Stimulated activated CD4-positive, alpha-beta T cell treated with anti-CD3 and anti-CD28 coated beads, Interleukin-4, amount 100 ng/mL, for 48 hours (primary cell): ENCODE data around the gene CHD5.
A peak's percentile ranks its signal among the peaks of the same experiment; 100 is the strongest.
"Not testable (repeated sequence)": the region's sequence is repeated elsewhere in the genome, so short reads cannot be mapped to it uniquely, and the experiment has no call there.

Experiments used
- DNase-seq, 2 donors: peaks; one replicate each; pipeline ENCODE4 v3.0.0-alpha.2; 2020; ENCODE audit warnings: low read depth in 2 of 2

CHD5 gene

DNA sequence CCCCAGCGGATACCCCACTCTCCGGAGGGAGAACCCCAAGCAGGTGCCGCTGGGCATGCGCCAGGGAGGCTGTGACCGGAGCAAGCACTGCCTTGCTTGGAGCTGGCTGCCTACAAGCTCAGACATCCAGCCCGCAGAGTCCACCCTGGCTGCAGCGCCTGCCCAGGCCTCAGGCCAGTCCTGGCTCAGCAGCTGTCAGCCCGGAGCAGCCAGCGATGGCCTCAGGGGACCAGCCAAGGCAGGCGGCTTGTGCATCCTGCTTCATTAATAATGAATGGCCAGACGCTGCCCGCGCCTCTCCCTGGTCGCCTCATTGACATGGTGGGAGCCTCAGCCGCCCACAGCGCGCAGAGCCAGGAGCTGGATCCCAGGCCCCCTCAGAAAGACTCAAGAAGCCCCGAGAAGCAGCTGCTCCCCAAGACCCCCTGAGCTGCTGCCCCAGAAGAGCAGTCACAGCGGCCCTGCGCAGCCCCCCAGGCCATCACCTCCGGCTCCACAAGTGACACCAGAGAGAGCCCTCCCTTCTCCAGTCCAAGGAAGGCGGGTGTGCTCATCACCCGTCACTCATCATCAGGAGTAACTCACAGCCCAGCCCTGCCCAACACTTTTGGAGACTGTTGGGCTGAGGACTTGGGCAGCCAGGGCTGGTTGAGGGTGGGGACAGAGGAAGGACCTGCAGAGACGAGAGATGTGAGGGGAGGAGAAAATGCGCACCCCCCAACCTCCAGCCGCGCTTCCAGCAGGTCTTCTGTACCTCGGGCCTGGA lies 114.8 kb downstream of the CHD5 start:
- no peak for DNase-seq

DNA sequence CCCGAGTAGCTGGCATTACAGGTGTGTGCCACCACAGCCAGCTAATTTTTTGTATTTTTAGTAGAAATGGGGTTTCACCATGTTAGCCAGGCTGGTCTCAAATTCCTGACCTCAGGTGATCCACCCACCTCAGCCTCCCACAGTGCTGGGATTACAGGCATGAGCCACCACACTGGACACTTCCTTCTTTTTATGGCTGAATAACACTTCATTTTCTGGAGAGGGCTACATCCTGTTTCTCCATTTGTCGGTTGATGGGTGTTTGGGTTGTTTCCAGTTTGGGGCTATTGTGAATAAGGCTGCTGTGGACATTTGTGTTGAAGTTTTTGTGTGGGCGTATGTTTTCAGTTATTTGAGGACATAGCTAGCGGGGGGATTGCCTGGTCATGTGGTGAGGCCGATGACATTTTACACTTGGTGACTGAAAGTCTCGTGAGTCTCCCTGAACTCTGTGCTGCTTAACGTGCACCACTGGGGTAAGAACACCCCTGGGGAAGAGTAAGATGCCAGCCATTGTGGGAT lies 116.5 kb downstream of the CHD5 start:
- not testable (repeated sequence) for DNase-seq

GRCh38 chr1:6062670-6063069 lies 117.5 kb downstream of the CHD5 start:
- DNase-seq = no peak

GRCh38 chr1:6059866-6060265 lies 120.3 kb downstream of the CHD5 start:
- no peak for DNase-seq

DNA sequence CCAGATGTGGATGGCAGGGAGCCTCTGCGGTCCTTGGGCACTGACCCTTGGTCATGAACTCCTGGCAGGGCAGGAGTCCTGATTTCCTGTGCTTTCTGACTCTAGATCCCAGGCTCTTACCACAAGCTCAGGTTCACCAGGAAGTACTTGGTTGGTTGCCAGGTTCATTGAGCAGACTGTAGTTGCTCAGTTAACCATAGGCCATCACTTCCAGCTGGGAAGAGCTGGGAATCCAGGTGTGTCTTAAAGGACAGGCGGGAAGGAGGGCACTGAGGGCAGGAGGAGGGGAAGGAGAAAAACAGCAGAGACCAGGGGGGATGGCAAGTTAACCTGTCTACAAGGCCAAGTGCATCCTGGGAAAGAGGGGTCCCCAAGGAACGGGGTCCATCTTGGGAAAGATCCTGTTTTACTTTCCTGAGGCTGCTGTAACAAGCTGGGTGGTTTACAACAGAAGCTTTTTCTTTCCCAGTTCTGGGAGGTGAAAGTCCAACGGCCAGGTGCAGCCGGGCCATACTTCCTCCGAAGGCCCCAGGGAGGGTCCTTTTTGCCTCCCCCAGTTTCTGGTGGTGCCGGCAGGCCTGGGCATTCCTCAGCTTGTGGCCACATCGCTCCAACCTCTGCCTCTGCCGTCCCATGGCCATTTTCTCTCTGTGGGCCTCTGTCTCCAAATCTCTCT lies 122.8 kb downstream of the CHD5 start:
- no peak for DNase-seq

GRCh38 chr1:6056572-6056948 lies 123.6 kb downstream of the CHD5 start:
- no peak for DNase-seq

DNA sequence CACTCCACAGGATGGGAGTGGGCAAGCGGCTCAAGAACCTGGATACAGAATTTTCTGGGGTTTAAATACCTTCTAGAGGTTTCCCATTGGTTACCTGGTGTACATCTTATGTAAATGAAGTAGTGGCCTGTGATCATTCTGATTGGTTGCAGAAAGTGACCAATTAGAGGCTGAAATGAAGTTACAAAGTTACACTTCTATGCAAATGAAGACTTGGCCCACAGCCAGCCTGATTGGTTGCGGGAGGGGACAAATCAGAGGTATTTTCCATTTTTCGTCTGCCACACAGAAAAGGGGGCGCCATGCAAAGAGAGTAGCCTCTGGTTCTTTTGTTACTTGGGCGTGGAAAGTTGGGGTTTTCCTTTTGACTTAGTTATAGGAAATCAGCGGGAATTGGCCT lies 125.5 kb downstream of the CHD5 start:
- DNase-seq = no peak

GRCh38 chr1:6053206-6053546 lies 126.9 kb downstream of the CHD5 start:
- DNase-seq = no peak

DNA sequence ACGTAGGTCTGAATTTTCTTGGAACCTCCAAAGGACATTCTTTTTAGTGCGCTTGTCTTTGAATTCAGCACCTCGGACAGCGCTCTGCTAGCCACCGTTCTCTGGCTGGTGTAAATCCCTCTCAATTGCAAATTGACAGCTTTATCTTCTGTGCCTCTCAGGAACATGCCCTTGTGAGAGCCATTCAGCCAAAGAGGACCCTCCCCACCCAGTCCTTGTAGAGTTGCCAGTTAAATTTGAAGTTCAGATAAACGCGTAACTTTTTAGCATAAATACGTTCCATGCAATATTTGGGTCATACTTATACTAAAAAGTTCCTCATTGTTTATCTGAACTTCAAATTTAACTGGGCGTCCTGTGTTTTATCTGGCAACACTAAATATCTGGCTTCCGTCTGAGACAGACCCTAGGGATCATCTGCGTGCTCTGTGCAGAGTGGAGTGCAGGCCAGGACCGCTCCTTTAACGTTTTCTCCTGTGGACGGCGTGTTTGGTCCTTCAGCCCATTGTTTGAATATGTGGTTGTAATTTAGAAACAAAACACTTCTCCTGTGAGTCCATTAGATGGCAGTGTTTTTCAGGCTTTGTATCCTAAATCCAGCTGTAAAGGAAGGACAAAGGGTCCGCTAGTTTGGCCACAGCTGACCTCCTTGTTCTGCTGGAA lies 127.4 kb downstream of the CHD5 start:
- DNase-seq = peak in 1 of 2 donors; percentile 34
